GM21619 (cell line): Measurements from ENCODE around the gene CABP4.

Experiments used
- ATAC-seq: cut with Tn5 transposase; IDR thresholded peaks from one replicate; pipeline ENCODE4 v1.9.1; 2021; ENCODE audit not compliant: unreplicated experiment

CABP4 gene

GRCh38 chr11:67435031-67435726, 20.0 kb upstream of the CABP4 start:
- ATAC-seq, result no peak

DNA sequence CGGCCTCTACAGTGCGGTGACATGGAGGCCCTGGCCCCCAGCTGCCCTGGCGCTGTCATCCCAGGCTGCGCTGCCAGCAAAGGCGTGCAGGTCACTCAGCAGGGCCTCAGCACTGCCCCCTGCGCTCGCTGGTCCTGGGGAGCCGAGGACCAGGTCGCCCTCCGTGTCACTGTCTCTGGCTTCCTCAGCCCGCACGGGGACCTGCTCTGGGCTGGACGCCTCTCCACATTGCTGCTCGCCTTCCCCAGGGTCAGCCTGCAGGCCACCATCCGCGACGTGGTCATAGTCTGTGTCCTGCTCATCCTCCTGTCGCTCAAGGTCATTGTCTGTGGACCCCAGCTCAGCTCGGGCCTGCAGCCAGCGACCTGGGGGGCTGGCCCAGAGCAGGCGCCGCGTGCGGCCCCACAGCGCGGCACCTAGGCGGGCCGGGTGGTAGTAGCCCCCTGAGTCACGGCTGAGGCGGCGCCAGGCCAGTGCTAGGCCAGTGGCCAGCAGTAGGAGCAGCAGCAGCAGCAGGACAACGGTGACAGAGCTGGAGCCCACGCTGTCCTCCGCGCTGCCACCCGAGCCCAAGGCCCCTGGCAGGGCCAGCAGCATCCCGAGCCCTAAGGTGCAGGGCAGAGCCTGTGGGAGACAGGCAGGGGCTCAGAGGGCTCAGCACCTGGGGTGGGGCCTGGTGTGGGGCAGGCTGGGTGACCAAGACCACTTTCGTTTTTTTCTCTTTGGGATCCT, 19.3 kb upstream of the CABP4 start:
- no peak for ATAC-seq

DNA sequence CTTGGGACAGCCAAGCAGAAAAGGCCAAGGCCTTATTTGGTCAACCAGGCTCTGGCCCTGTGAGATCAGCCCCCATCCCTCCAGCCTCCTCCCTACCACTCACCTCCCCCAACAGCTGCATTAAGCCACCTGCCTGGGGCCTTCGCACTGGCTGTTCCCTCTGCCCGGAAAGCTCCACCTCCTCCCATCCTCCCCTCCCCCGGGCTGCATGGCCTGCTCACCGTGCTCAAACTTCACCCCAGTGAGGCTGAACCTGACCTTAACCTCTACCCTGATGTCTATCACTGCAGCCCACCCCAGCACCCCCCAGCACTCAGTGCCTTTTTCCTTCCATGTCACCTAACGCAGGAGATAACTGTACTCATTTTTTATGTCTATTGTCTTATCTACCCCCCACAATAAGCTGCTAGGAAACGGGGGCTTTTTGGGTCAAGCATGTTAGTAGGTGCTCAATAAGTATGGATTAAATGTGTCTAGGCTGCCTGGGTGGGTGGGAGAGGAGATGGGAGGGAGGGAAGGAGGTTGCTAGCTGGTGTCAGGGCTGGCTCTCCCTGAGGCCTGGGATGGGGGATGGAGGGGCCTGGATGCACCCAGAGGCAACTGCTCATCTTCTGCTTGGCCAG, 18.6 kb upstream of the CABP4 start:
- peak; percentile 35 for ATAC-seq

GRCh38 chr11:67437082-67437808, 17.9 kb upstream of the CABP4 start, which contains the start of gene PTPRCAP:
Gene PTPRCAP (minus strand): TSS chr11:67437682. CDS start chr11:67437619, 63 bp downstream.
- no peak for ATAC-seq

DNA sequence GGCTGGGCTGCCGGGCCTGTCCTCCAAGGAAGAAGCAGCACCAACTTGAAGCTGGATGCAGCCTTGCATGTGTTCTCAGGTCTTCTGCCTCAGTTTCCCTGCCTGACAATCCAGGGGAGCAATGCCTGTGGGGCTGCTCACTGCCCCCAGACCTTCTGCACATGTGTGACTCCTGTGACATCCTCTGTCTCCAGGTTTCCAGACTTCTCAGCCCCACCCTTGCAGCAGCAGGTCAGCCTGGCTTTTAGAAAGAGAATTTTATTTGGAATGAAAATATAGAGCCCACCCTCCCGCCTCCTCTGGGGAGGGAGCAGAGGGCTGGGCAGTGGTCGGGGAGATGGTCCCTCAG, 17.4 kb upstream of the CABP4 start:
- ATAC-seq, result no peak

DNA sequence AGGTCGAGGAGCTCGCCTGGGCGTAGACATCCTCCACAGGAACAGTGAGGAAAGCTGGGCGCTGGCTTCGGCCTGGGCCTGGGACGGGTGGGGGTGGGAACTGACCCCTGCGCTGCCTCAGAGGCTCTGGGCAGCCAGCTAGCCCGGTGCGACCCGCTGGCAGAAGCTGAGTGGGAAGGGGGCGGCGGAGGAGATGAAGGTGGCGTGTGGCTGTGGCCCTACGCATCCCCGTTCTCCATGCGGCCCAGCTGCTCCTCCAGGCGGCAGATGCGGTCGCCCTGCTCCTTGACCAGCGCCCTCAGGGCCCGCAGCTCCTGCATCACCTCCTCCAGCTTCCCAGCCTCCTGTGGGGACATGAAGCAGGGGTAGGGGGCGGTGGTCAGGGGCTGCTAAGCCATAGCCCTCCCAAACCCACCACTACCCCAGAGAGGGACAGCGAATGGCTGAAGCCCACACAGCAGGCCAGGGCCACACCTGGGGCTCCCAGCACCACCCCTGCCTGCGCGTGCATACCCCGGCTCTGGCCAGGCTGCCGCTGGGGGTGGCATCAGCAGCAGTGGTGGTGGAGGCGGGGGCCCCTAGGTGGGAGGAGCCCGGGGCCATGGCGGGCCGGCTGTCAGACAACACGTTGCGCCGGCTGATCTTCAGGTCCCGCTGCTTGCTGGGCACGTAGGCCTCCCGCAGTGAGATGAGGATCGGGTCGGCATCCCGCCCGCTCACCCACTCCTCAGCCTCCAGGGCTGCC, 16.8 kb upstream of the CABP4 start:
- ATAC-seq, result no peak

DNA sequence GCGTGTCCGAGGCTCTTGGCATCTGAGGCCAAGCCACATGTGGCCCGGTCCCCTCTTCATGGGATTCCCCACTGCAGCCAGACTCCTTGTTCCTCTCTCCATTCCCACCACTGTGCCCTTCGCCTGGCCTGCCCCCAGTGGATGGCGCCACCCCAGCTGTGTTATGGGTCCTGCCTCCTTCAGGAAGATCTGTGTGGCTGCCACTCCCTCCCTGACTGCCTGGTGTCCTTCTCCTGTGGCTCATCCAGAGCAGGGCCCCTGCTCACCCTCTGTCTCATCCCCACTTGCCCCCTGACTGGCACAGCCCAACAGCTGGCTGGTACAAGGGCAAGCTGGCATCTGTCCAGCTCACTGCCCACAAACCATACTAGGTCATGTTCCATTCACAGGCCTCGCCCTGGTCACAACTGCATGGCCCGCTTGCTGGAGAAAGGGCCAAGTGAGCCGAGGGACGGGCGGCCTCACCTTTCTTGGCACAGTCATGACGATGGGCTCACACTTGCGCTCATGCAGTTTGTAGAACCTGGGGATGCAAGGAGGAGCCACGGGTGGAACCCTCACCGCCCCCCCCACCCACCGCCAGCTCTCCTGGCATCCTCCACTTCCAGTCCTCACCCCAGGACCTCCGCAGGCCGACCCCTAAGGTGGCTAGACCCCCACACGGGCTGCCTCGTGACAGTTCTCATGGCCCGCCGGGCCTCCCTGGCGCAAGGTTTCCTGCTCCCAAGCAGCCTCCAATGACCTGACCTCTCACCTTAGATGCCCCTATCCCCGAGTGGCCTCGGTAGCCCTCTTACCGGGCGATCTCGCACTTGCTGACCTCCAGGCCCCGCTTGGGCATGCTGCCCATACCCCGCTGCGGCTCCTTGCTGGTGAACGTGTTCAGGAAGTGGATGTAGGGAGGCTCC, 15.6 kb upstream of the CABP4 start:
- no peak for ATAC-seq

GRCh38 chr11:67440229-67441097, 14.7 kb upstream of the CABP4 start:
- no peak for ATAC-seq

- no peak for ATAC-seq
These were observed 14.0 kb upstream of the CABP4 start for GRCh38 chr11:67441098-67441563.

- ATAC-seq, result no peak
These were observed 13.3 kb upstream of the CABP4 start for GRCh38 chr11:67441731-67442351.

GRCh38 chr11:67442504-67443404, 12.4 kb upstream of the CABP4 start:
- ATAC-seq, result no peak

- no peak for ATAC-seq
These were observed 9.6 kb upstream of the CABP4 start for GRCh38 chr11:67445515-67445914.

- ATAC-seq, result no peak
These were observed 6.9 kb upstream of the CABP4 start for GRCh38 chr11:67448220-67448609.

GRCh38 chr11:67449116-67449844, 5.9 kb upstream of the CABP4 start:
- no peak for ATAC-seq

GRCh38 chr11:67450796-67451657, 4.1 kb upstream of the CABP4 start:
- ATAC-seq, result no peak

DNA sequence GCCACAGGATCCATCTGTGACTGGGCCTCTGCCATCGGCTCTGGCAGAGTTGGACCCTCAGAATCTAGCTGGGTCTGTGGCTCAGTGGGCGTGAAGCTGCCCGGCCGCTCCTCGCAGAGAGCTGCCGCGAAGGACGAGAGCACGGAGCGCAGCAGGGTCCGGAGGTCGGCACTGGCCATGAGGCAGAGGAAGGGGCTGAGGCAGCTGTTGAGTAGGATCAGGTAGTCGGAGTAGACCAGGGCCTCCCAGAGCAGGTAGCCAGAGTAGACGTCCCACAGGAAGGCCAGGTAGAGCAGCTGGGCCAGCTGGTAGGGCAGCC, 3.5 kb upstream of the CABP4 start:
- ATAC-seq, result no peak
